Osteocyte (in vitro differentiated cells): ENCODE data around the gene CYP46A1. TPM values are rescaled to one million over a fixed set of nuclear protein-coding genes. Genes with fewer than 3 reads are reported as not detected.

Experiments
- DNase-seq: peaks from one replicate; pipeline ENCODE4 v3.0.0; 2021; ENCODE audit warnings: mixed read lengths; ENCODE audit not compliant: unreplicated experiment; ENCODE audit errors: extremely low spot score
- H3K27ac Mint-ChIP-seq: one replicate; pipeline ENCODE4 v1.8.0; 2021; ENCODE audit warnings: mild to moderate bottlenecking, mixed read lengths; ENCODE audit not compliant: unreplicated experiment
- H3K27me3 Mint-ChIP-seq: one replicate; pipeline ENCODE4 v1.8.0; 2021; ENCODE audit warnings: mixed read lengths; ENCODE audit not compliant: unreplicated experiment
- H3K36me3 Mint-ChIP-seq: one replicate; pipeline ENCODE4 v1.8.0; 2021; ENCODE audit warnings: mixed read lengths; ENCODE audit not compliant: unreplicated experiment
- H3K4me1 Mint-ChIP-seq: one replicate; pipeline ENCODE4 v1.8.0; 2021; ENCODE audit warnings: mixed read lengths; ENCODE audit not compliant: unreplicated experiment
- H3K4me3 Mint-ChIP-seq: one replicate; pipeline ENCODE4 v1.8.0; 2021; ENCODE audit warnings: mild to moderate bottlenecking, moderate library complexity, mixed read lengths; ENCODE audit not compliant: unreplicated experiment
- H3K9me3 Mint-ChIP-seq: one replicate; pipeline ENCODE4 v1.8.0; 2021; ENCODE audit warnings: mixed read lengths; ENCODE audit not compliant: unreplicated experiment
- total RNA-seq: library from RNA; stranded (reverse); gene quantifications from 2 replicates; pipeline ENCODE4 v1.2.1, GENCODE V29; 2021
- TF ChIP-seq, protein P1 (sequence below): fragments of 200-600 bp; sonication (generic); IDR thresholded peaks from 2 replicates; pipeline ENCODE4 v1.5.0; 2021; ENCODE audit warnings: antibody characterized with exemption, mild to moderate bottlenecking, moderate library complexity

Gene CYP46A1
- total RNA-seq, 1 donor from 2014 or later: 1.3 TPM

DNA sequence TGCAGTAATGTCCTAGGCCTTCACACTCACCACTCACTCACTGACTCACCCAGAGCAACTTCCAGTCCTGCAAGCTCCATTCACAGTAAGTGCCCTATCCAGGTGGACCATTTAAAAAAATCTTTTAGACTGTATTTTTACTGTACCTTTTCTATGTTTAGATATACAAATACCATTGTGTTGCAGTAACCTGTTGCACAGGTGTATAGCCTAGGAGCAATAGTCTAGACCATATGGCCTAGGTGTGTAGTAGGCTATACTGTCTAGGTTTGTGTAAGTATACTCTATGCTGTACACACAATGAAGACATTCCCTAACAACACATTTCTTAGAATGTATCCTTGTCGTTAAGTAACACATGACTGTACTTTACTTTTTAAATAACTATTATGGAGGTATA lies 17.2 kb downstream of the CYP46A1 start:
- Mint-ChIP-seq H3K9me3 (peaks cover 24% of the 10 kb centered on the region), H3K4me1 (no peaks in the 10 kb centered on the region), H3K4me3 (no peak overlapping the region), H3K27me3 (peaks cover 4% of the 10 kb centered on the region), H3K36me3 (peaks cover 8% of the 10 kb centered on the region), H3K27ac (no peak overlapping the region)
- no peak for DNase-seq
- TF ChIP-seq, protein P1, sequence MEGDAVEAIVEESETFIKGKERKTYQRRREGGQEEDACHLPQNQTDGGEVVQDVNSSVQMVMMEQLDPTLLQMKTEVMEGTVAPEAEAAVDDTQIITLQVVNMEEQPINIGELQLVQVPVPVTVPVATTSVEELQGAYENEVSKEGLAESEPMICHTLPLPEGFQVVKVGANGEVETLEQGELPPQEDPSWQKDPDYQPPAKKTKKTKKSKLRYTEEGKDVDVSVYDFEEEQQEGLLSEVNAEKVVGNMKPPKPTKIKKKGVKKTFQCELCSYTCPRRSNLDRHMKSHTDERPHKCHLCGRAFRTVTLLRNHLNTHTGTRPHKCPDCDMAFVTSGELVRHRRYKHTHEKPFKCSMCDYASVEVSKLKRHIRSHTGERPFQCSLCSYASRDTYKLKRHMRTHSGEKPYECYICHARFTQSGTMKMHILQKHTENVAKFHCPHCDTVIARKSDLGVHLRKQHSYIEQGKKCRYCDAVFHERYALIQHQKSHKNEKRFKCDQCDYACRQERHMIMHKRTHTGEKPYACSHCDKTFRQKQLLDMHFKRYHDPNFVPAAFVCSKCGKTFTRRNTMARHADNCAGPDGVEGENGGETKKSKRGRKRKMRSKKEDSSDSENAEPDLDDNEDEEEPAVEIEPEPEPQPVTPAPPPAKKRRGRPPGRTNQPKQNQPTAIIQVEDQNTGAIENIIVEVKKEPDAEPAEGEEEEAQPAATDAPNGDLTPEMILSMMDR: no peak

DNA sequence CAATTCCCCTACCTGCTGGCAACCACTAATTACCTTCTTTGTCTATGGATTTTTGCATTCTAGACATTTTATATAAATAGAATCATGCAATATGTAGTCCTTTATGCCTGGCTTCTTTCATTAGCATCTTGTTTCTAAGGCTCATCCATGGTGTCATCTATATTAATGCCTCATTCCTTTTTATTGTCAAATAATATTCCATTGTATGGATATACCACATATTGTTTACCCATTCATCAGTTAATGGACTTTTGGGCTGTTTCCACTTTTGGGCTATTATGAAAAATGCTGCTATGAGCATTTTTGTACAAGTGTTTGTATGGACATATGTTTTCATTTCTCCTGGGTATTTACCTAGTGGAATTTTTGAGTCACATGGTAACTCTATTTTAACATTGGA lies 18.0 kb downstream of the CYP46A1 start:
- peaks cover 8% of the 10 kb centered on the region for H3K36me3 Mint-ChIP-seq
- no peaks in the 10 kb centered on the region for H3K27me3 Mint-ChIP-seq
- no peak overlapping the region for H3K4me3 Mint-ChIP-seq
- H3K27ac Mint-ChIP-seq: no peak overlapping the region
- H3K4me1 Mint-ChIP-seq: no peaks in the 10 kb centered on the region
- TF ChIP-seq, protein P1: no peak
- DNase-seq: no peak
- H3K9me3 Mint-ChIP-seq: peaks cover 24% of the 10 kb centered on the region

GRCh38 chr14:99703381-99703780 lies 19.3 kb downstream of the CYP46A1 start:
- peak; percentile 48 for DNase-seq
- Mint-ChIP-seq H3K36me3 (peaks cover 8% of the 10 kb centered on the region), H3K27ac (no peak overlapping the region), H3K9me3 (peaks cover 24% of the 10 kb centered on the region), H3K4me1 (no peaks in the 10 kb centered on the region), H3K4me3 (no peak overlapping the region), H3K27me3 (no peaks in the 10 kb centered on the region)
- TF ChIP-seq, protein P1: no peak

DNA sequence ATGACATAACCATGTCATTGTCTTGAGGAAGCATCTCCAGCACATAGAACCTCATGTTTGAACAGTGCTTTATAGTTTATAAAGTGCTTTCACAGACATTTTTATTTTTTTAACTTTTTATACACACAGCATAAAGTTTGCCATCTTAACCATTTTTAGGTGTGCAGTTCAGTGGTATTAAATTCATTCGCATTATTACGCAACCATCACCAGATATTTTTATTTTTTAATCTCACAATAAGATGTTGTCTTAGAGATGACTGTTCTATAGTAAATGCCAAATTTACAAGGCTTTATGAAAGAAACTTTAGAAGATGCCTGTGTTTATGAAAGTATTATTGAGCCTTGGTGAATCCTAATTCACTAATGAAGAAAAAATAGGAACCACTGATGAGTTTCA lies 19.9 kb downstream of the CYP46A1 start:
- Mint-ChIP-seq H3K4me3 (no peak overlapping the region), H3K9me3 (peaks cover 24% of the 10 kb centered on the region), H3K4me1 (no peaks in the 10 kb centered on the region), H3K27me3 (no peaks in the 10 kb centered on the region), H3K36me3 (peaks cover 8% of the 10 kb centered on the region), H3K27ac (no peak overlapping the region)
- TF ChIP-seq, protein P1: no peak
- DNase-seq: no peak

GRCh38 chr14:99706107-99706900 lies 22.2 kb downstream of the CYP46A1 start:
- peak; percentile 40 for DNase-seq
- Mint-ChIP-seq H3K4me1 (no peaks in the 10 kb centered on the region), H3K4me3 (no peak overlapping the region), H3K9me3 (peaks cover 24% of the 10 kb centered on the region), H3K36me3 (peaks cover 8% of the 10 kb centered on the region), H3K27me3 (no peaks in the 10 kb centered on the region), H3K27ac (no peak overlapping the region)
- TF ChIP-seq, protein P1: no peak
